HepG2 (cell line): ENCODE measurements around the gene LIN28B. TPM values are rescaled to one million over a fixed set of nuclear protein-coding genes. Genes with fewer than 3 reads are reported as not detected.

Experiments
- ATAC-seq: fragments of 200-7000 bp; cut with Tn5 transposase; 3 replicates; pipeline ENCODE4 v1.9.1; 2020; ENCODE audit warnings: mild to moderate bottlenecking, moderate library complexity
- BruUV-seq: library from RNA; stranded (reverse); fragments of 400-500 nt; replicated peaks from 2 replicates; lab custom pipeline; 2021; lab: Mats Ljungman, UMichigan
- CTCF ChIA-PET: fragments of 300-600 bp; formaldehyde crosslinking; extraction: SDS; loops from one replicate; lab custom pipeline; 2021; ENCODE audit warnings: low total read pairs, inconsistent platforms, low intra/inter-chr PET ratio; lab: Yijun Ruan, JAX
- POLR2A ChIA-PET: fragments of 350-600 bp; sonication (Branson Sonifier 250); formaldehyde crosslinking; loops from one replicate; lab custom pipeline; 2020; ENCODE audit warnings: antibody characterized with exemption, inconsistent platforms; lab: Yijun Ruan, JAX
- DNase-seq: peaks from one replicate; pipeline ENCODE4 v3.0.0-alpha.2; 2015; ENCODE audit warnings: low spot score
- FAIRE-seq: peaks from 3 replicates; lab custom pipeline; 2011; peaks lifted over from hg19 to GRCh38; lab: Jason Lieb, UNC
- H2AFZ ChIP-seq: one replicate; pipeline ENCODE4 v1.6.1; 2011; ENCODE audit warnings: low read length, inconsistent platforms
- H3K27ac ChIP-seq: fragments of 300-600 bp; 3 replicates; pipeline ENCODE4 v1.8.0; 2011; ENCODE audit warnings: mixed run types, mild to moderate bottlenecking, mixed read lengths, low read length, inconsistent platforms; ENCODE audit not compliant: insufficient read depth; ENCODE audit errors: extremely low read length
- H3K27me3 ChIP-seq, 2 experiments: fragments of 200-600 bp in 1 of 2; 2 replicates in 1 of 2; 3 replicates in 1 of 2; pipeline versions ENCODE4 v1.6.0 to v1.8.0; 2011; ENCODE audit warnings: low read length in 2 of 2, mild to moderate bottlenecking in 2 of 2, moderate library complexity in 2 of 2, inconsistent platforms in 1 of 2; ENCODE audit not compliant: insufficient read depth in 2 of 2, control insufficient read depth in 1 of 2
- H3K36me3 ChIP-seq, 2 experiments: fragments of 200-600 bp in 1 of 2; replicated peaks in 1 of 2; 2 replicates in 1 of 2; 3 replicates in 1 of 2; pipeline versions ENCODE4 v1.5.1 to v1.8.0; 2011; ENCODE audit warnings: low read length in 2 of 2, inconsistent platforms in 1 of 2; ENCODE audit not compliant: insufficient read depth in 2 of 2, control insufficient read depth in 1 of 2
- H3K4me1 ChIP-seq: 2 replicates; pipeline ENCODE4 v1.5.1; 2012; ENCODE audit warnings: low read length, inconsistent platforms; ENCODE audit not compliant: insufficient read depth
- H3K4me2 ChIP-seq: 2 replicates; pipeline ENCODE4 v1.6.0; 2011; ENCODE audit warnings: low read depth, low read length, inconsistent platforms
- H3K4me3 ChIP-seq, 3 experiments: fragments of 200-600 bp in 1 of 3; sonication (generic), shearing (Covaris generic) in 1 of 3; replicated peaks in 1 of 3; 2 replicates each; pipeline ENCODE4 v1.5.1; 2011 to 2016; ENCODE audit warnings: low read length in 3 of 3, inconsistent platforms in 2 of 3, low read depth in 2 of 3, mild to moderate bottlenecking in 2 of 3, control low read depth in 1 of 3, mixed read lengths in 1 of 3; ENCODE audit not compliant: insufficient read depth in 1 of 3
- H3K79me2 ChIP-seq: one replicate; pipeline ENCODE4 v1.6.1; 2011; ENCODE audit warnings: low read length, inconsistent platforms; ENCODE audit not compliant: insufficient read depth
- H3K9ac ChIP-seq: 2 replicates; pipeline ENCODE4 v1.6.0; 2011; ENCODE audit warnings: mild to moderate bottlenecking, low read depth, low read length, inconsistent platforms; ENCODE audit not compliant: insufficient read depth
- H3K9me3 ChIP-seq: 2 replicates; pipeline ENCODE4 v1.5.1; 2012; ENCODE audit warnings: mild to moderate bottlenecking, low read length
- H4K20me1 ChIP-seq: 2 replicates; pipeline ENCODE4 v1.6.0; 2011; ENCODE audit warnings: inconsistent platforms, mild to moderate bottlenecking, low read length, moderate library complexity; ENCODE audit not compliant: insufficient read depth
- BRCA1 ChIP-seq: sonication (generic); formaldehyde crosslinking; IDR thresholded peaks from 2 replicates; pipeline ENCODE4 v1.4.0; 2020; ENCODE audit warnings: missing genetic modification reagents
- BRF2 ChIP-seq: sonication (generic); formaldehyde crosslinking; IDR thresholded peaks from 2 replicates; pipeline ENCODE4 v1.8.1; 2022; ENCODE audit warnings: mild to moderate bottlenecking, missing genetic modification reagents
- CBX5 ChIP-seq: sonication (generic); formaldehyde crosslinking; IDR thresholded peaks from 2 replicates; pipeline ENCODE4 v1.4.0; 2020; ENCODE audit warnings: missing genetic modification reagents, borderline replicate concordance
- CHCHD3 ChIP-seq: sonication (generic); formaldehyde crosslinking; IDR thresholded peaks from 2 replicates; pipeline ENCODE4 v1.8.0; 2022; ENCODE audit warnings: mild to moderate bottlenecking, missing genetic modification reagents, moderate library complexity
- CHD4 ChIP-seq: fragments of 200-600 bp; sonication (generic); IDR thresholded peaks from 2 replicates; pipeline ENCODE4 v1.7.0; 2017; ENCODE audit warnings: mild to moderate bottlenecking, low read length, borderline replicate concordance
- DR1 ChIP-seq: sonication (generic); formaldehyde crosslinking; IDR thresholded peaks from 2 replicates; pipeline ENCODE4 v1.8.0; 2021; ENCODE audit warnings: mild to moderate bottlenecking, missing genetic modification reagents, inconsistent platforms
- ETS1 ChIP-seq: sonication (generic); formaldehyde crosslinking; IDR thresholded peaks from 2 replicates; pipeline ENCODE4 v1.4.0; 2020; ENCODE audit warnings: missing genetic modification reagents
- GABPB1 ChIP-seq: IDR thresholded peaks from 2 replicates; pipeline ENCODE4 v1.6.1; 2016; ENCODE audit warnings: mild to moderate bottlenecking, missing genetic modification reagents, moderate library complexity, missing compliant biosample characterization
- GLMP ChIP-seq: sonication (generic); formaldehyde crosslinking; IDR thresholded peaks from 2 replicates; pipeline ENCODE4 v1.9.0; 2021; ENCODE audit warnings: missing genetic modification reagents, mild to moderate bottlenecking, borderline replicate concordance
- MXD3 ChIP-seq: IDR thresholded peaks from 2 replicates; pipeline ENCODE4 v1.6.1; 2016; ENCODE audit warnings: mild to moderate bottlenecking, missing biosample characterization, missing genetic modification reagents
- YY1 ChIP-seq: IDR thresholded peaks from 2 replicates; pipeline ENCODE4 v1.6.1; 2011; ENCODE audit warnings: low read length, low read depth, moderate library complexity, mild to moderate bottlenecking; ENCODE audit not compliant: insufficient read depth, insufficient replicate concordance
- ZBED4 ChIP-seq: sonication (generic); formaldehyde crosslinking; IDR thresholded peaks from 2 replicates; pipeline ENCODE4 v1.4.0; 2020; ENCODE audit warnings: missing genetic modification reagents, borderline replicate concordance
- ZNF24 ChIP-seq: fragments of 450-650 bp; IDR thresholded peaks from 2 replicates; pipeline ENCODE4 v1.6.1; 2017; ENCODE audit warnings: antibody characterized with exemption, mild to moderate bottlenecking
- ZNF34 ChIP-seq: sonication (generic); formaldehyde crosslinking; IDR thresholded peaks from 2 replicates; pipeline ENCODE4 v1.4.0; 2020; ENCODE audit warnings: mild to moderate bottlenecking, missing genetic modification reagents, borderline replicate concordance
- ZNF510 ChIP-seq: sonication (generic); formaldehyde crosslinking; IDR thresholded peaks from 2 replicates; pipeline ENCODE4 v1.4.0; 2020; ENCODE audit warnings: low read depth, mild to moderate bottlenecking, missing genetic modification reagents
- ZNF775 ChIP-seq: sonication (generic); formaldehyde crosslinking; IDR thresholded peaks from 2 replicates; pipeline ENCODE4 v1.4.0; 2020; ENCODE audit warnings: missing genetic modification reagents, mild to moderate bottlenecking, moderate library complexity, borderline replicate concordance
- WGBS: methylation state at CpG from one replicate; pipeline ENCODE4 v1.1.6; 2017; ENCODE audit warnings: low lambda C conversion rate; 5-methylcytosine and 5-hydroxymethylcytosine counted together
- in situ Hi-C: cut with HindIII; loops from 2 replicates; pipeline ENCODE4 v1.10.0; 2017; ENCODE audit warnings: low pct_unique_long_range_greater_than_20kb; ENCODE audit not compliant: extremely low pct_ligation_motif_present
- intact Hi-C: fragments of 100-400 bp; cut with micrococcal nuclease; formaldehyde crosslinking; loops from one replicate; pipeline ENCODE4 v1.10.0; 2022; ENCODE audit not compliant: unreplicated experiment
- polyA plus RNA-seq, 8 experiments: library from polyadenylated mRNA; depleted of rRNA in 3 of 8; stranded (reverse) in 7 of 8; unstranded in 1 of 8; fragments of >200 nt; fragmentation: Illumina TruSeq in 4 of 8; extraction: Trizol in 4 of 8; gene quantifications; 2 replicates each; pipeline versions ENCODE4 v1.2.1 to v1.2.3, GENCODE V29; 2011 to 2016; ENCODE audit warnings: low read depth in 4 of 8, missing spikeins in 1 of 8, mixed read lengths in 1 of 8; ENCODE audit not compliant: insufficient read depth in 1 of 8
- total RNA-seq, 5 experiments: library from RNA; depleted of rRNA; stranded (reverse); fragments of >200 nt; fragmentation: Illumina TruSeq; extraction: Trizol; gene quantifications; 2 replicates each; pipeline ENCODE4 v1.2.3, GENCODE V29; 2016; ENCODE audit warnings: low read depth in 1 of 5

LIN28B gene
- total and polyA plus RNA-seq, 2 of the 13 experiments (the other 11 are each of a cell fraction or from before 2014, with no cell fraction given), result 14.5 to 56.8 TPM

- TF ChIP-seq CHCHD3 (CRISPR knock-in tag) (no peak), CHD4 (no peak), GLMP (CRISPR knock-in tag) (no peak), ZNF775 (no peak), DR1 (CRISPR knock-in tag) (no peak)
Observed at GRCh38 chr6:105038259-105038658, 81.4 kb downstream of the LIN28B start (continued).

- 96% methylated on average over 2 of the region's 2 CpGs for WGBS
- ATAC-seq (no peak), FAIRE-seq (no peak), DNase-seq (no peak)
- H3K36me3 ChIP-seq, result peaks cover 0 to 3% of the 10 kb centered on the region in 2 experiments; a peak in 1 of 5 replicates
- no peak overlapping the region for H2AFZ ChIP-seq
- POLR2A ChIA-PET, result no interaction called here
- peaks cover 1% of the 10 kb centered on the region for H3K79me2 ChIP-seq
- CTCF ChIA-PET, result no interaction called here
- H3K4me2 ChIP-seq, result no peak overlapping the region
- H3K4me1 ChIP-seq, result peaks cover 30% of the 10 kb centered on the region
- no peak overlapping the region for H3K27ac ChIP-seq
- H3K4me3 ChIP-seq, result no peak overlapping the region
- intact Hi-C loops, result no loop called here
- no TSS peak for BruUV-seq
- no peaks in the 10 kb centered on the region for H3K9me3 ChIP-seq
- H4K20me1 ChIP-seq, result no peaks in the 10 kb centered on the region
- no peak overlapping the region for H3K9ac ChIP-seq
- in situ Hi-C loops, result no loop called here
- H3K27me3 ChIP-seq, result no peaks in the 10 kb centered on the region; a peak in 1 of 5 replicates
- TF ChIP-seq CBX5 (CRISPR knock-in tag) (no peak), ZNF510 (CRISPR knock-in tag) (no peak), ZNF34 (CRISPR knock-in tag) (no peak), YY1 (no peak), BRCA1 (CRISPR knock-in tag) (no peak), GABPB1 (CRISPR knock-in tag) (no peak), ETS1 (no peak), BRF2 (CRISPR knock-in tag) (no peak), ZBED4 (no peak), ZNF24 (no peak), MXD3 (CRISPR knock-in tag) (no peak)
Observed at GRCh38 chr6:105041880-105042279, 85.0 kb downstream of the LIN28B start.
